Keratinocyte (primary cell): Measurements from ENCODE around the gene PFKP.

Source experiments
- EZH2 ChIP-seq: IDR thresholded peaks from one replicate; pipeline ENCODE4 v1.6.1; 2012; ENCODE audit warnings: inconsistent platforms, mild to moderate bottlenecking, low read length, moderate library complexity
- TF ChIP-seq, protein P1 (sequence below), 3 experiments: IDR thresholded peaks in 1 of 3; conservative IDR thresholded peaks in 1 of 3; optimal IDR thresholded peaks in 1 of 3; 2 replicates in 2 of 3; 3 replicates in 1 of 3; pipeline versions ENCODE3 to v1.5.1; 2011; ENCODE audit warnings: low read length in 3 of 3, mild to moderate bottlenecking in 3 of 3, moderate library complexity in 2 of 3, control low read depth in 1 of 3, inconsistent platforms in 1 of 3; ENCODE audit not compliant: insufficient read depth in 2 of 3; ENCODE audit errors: extremely low read depth in 1 of 3

DNA sequence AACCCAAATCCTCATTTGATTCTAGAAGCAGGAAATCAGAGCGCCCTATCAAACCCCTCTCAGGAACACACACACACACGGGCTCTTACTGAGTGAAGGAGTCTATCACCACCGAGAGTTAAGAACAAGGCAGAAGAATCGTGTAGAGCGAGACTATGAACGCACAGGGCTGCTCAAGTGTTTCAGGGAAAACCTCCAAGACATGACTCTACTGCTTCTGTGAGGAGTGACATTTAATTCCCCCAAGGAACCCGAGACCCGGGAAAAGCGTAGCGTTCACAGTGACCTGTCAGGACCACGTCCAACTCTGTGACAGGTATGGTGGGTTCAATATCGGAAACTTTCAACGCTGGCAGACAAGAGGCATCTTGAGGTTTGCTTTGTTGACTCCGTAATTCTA, 83.6 kb downstream of the PFKP start:
- TF ChIP-seq, protein P1, sequence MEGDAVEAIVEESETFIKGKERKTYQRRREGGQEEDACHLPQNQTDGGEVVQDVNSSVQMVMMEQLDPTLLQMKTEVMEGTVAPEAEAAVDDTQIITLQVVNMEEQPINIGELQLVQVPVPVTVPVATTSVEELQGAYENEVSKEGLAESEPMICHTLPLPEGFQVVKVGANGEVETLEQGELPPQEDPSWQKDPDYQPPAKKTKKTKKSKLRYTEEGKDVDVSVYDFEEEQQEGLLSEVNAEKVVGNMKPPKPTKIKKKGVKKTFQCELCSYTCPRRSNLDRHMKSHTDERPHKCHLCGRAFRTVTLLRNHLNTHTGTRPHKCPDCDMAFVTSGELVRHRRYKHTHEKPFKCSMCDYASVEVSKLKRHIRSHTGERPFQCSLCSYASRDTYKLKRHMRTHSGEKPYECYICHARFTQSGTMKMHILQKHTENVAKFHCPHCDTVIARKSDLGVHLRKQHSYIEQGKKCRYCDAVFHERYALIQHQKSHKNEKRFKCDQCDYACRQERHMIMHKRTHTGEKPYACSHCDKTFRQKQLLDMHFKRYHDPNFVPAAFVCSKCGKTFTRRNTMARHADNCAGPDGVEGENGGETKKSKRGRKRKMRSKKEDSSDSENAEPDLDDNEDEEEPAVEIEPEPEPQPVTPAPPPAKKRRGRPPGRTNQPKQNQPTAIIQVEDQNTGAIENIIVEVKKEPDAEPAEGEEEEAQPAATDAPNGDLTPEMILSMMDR (optimal IDR thresholded peaks at IDR 0.05 in 1 of 3, IDR thresholded peaks at IDR 0.05 in 1 of 3, conservative IDR thresholded peaks at IDR 0.05 in 1 of 3; ENCODE audit: extremely low read depth in 1 of 3, insufficient read depth in 2 of 3, low read length in 3 of 3), result no peak
- TF ChIP-seq EZH2, result no peak
